Esophagus squamous epithelium (tissue), 5 donors: ENCODE measurements around the gene SCML1. TPM values are rescaled to one million over a fixed set of nuclear protein-coding genes. Genes with fewer than 3 reads are reported as not detected.

Experiments used
- DNase-seq: peaks from one replicate; lab custom pipeline; 2025; lab: John Stamatoyannopoulos, UW
- H3K27ac ChIP-seq, 4 donors: fragments of 200-600 bp; sonication (generic); one replicate each; pipeline ENCODE4 v1.5.1; 2016 to 2019; ENCODE audit warnings: mild to moderate bottlenecking in 1 of 4
- H3K27me3 ChIP-seq, 4 donors: fragments of 200-600 bp; sonication (generic); 1 replicate in 3 of 4; 2 replicates in 1 of 4; pipeline versions ENCODE4 v1.5.1 to v1.6.0; 2017 to 2021; ENCODE audit warnings: antibody characterized with exemption in 1 of 4
- H3K36me3 ChIP-seq, 3 donors: fragments of 200-600 bp; sonication (generic); one replicate each; pipeline ENCODE4 v1.5.1; 2016 to 2019
- H3K4me1 ChIP-seq, 3 donors: fragments of 200-600 bp; sonication (generic); one replicate each; pipeline ENCODE4 v1.5.1; 2017 to 2019
- H3K4me3 ChIP-seq, 4 donors: fragments of 200-600 bp; sonication (generic); 1 replicate in 3 of 4; 2 replicates in 1 of 4; pipeline ENCODE4 v1.5.1; 2016 to 2019; ENCODE audit warnings: mild to moderate bottlenecking in 2 of 4, moderate library complexity in 1 of 4
- H3K9me3 ChIP-seq, 3 donors: fragments of 200-600 bp; sonication (generic); one replicate each; pipeline ENCODE4 v1.5.1; 2016 to 2019
- POLR2A ChIP-seq, 4 donors: fragments of 450-650 bp; IDR thresholded peaks; one replicate each; pipeline ENCODE4 v1.6.1; 2017; ENCODE audit warnings: antibody characterized with exemption in 4 of 4, mild to moderate bottlenecking in 4 of 4, moderate library complexity in 3 of 4
- WGBS, 2 donors: methylation state at CpG; one replicate each; pipeline ENCODE4 v1.1.5; 2018; 5-methylcytosine and 5-hydroxymethylcytosine counted together
- intact Hi-C: fragments of 100-400 bp; cut with DNase I; formaldehyde crosslinking; loops from one replicate; pipeline ENCODE4 v1.15.0; 2022
- total RNA-seq, 4 donors: library from RNA; depleted of rRNA; stranded (reverse); fragments of >200 nt; gene quantifications; one replicate each; pipeline ENCODE4 v1.1.0, GENCODE V29; 2016
- TF ChIP-seq, protein P1 (sequence below), 6 experiments: fragments of 450-650 bp in 4 of 6; fragments of 200-600 bp in 2 of 6; sonication (generic) in 2 of 6; IDR thresholded peaks; one replicate each; pipeline ENCODE4 v1.5.1; 2016 to 2019; ENCODE audit warnings: antibody characterized with exemption in 6 of 6, mild to moderate bottlenecking in 4 of 6, moderate library complexity in 4 of 6
- donor health status: DM: yes; HTN: yes; CAD: no.

The SCML1 gene, protein sequence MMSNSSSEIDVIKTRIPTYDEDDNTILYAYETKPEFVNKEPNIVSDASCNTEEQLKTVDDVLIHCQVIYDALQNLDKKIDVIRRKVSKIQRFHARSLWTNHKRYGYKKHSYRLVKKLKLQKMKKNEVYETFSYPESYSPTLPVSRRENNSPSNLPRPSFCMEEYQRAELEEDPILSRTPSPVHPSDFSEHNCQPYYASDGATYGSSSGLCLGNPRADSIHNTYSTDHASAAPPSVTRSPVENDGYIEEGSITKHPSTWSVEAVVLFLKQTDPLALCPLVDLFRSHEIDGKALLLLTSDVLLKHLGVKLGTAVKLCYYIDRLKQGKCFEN
- total RNA-seq = 10 to 100 TPM in 2 of 4 donors, 1 to 10 TPM in 2; 2.6 to 11.8 (median 7.5) TPM

DNA sequence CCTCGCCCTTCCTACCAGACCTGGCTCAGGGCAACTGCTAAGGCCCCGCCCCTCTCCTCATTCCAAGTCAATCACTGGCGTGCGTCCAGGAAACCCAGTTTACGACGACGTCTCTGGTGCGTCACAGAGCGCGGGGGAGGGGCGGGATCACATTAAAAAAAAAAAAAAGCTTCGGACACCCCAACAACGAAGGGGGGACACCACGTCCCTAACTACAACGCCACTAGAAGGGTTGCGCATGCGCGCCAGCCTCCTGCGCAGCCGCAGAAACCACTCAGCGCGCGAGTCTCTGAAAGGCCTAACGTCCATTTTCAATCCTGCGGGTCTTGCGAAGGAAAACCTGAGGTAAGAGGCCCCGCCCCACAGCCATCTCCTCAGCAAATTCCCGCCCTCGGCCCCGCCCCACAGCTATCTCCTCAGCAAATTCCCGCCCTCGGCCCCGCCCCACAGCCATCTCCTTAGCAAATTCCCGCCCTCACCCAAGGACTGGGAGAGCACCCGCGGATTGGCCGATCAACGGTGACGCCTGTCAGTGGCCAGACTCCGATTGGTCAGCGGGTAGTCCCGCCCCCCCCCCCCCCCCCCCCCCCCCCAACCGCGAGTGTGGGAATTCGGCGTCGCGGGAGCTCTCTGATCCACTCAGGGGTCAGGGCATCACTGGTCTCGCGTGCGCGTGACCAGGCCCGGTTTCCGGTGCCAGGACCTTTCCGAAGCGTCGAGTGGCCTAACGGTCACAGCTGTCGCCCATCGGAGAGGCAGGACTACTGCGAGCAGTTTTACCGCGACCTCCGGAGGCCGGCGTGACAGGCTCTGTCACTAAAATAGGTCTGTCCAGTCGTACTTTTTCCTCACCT, at the start of gene SCML1:
TSS of gene SCML1 (plus strand) at position 638 of the 854 bp plus-strand sequence. CDS start 6,694 bp downstream, outside the sequence.
- Histone ChIP-seq H3K4me3 (peak within 1 kb of the TSS; percentile 42 to 65 (median 62)), H3K36me3 (peaks cover 0 to 3% (median 0%) of the 10 kb centered on the region in 3 donors), H3K9me3 (no peaks in the 10 kb centered on the region), H3K27me3 (no peaks in the 10 kb centered on the region), H3K27ac (peak within 1 kb of the TSS; percentile 87 to 94 (median 92)), H3K4me1 (peaks cover 0 to 15% (median 0%) of the 10 kb centered on the region in 3 donors)
- 52% methylated on average over 18 of the region's 67 CpGs; no CpG with 5 or more reads in 1 of the 2 donors for WGBS, 2 donors
- intact Hi-C loops = no loop called here
- TF ChIP-seq POLR2A (IDR thresholded peaks at IDR 0.05) = peak in 3 of 4 donors; percentile 18 to 63 (median 47)
- TF ChIP-seq, protein P1, sequence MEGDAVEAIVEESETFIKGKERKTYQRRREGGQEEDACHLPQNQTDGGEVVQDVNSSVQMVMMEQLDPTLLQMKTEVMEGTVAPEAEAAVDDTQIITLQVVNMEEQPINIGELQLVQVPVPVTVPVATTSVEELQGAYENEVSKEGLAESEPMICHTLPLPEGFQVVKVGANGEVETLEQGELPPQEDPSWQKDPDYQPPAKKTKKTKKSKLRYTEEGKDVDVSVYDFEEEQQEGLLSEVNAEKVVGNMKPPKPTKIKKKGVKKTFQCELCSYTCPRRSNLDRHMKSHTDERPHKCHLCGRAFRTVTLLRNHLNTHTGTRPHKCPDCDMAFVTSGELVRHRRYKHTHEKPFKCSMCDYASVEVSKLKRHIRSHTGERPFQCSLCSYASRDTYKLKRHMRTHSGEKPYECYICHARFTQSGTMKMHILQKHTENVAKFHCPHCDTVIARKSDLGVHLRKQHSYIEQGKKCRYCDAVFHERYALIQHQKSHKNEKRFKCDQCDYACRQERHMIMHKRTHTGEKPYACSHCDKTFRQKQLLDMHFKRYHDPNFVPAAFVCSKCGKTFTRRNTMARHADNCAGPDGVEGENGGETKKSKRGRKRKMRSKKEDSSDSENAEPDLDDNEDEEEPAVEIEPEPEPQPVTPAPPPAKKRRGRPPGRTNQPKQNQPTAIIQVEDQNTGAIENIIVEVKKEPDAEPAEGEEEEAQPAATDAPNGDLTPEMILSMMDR (IDR thresholded peaks at IDR 0.05) = no peak
- DNase-seq = peak; percentile 72

DNA sequence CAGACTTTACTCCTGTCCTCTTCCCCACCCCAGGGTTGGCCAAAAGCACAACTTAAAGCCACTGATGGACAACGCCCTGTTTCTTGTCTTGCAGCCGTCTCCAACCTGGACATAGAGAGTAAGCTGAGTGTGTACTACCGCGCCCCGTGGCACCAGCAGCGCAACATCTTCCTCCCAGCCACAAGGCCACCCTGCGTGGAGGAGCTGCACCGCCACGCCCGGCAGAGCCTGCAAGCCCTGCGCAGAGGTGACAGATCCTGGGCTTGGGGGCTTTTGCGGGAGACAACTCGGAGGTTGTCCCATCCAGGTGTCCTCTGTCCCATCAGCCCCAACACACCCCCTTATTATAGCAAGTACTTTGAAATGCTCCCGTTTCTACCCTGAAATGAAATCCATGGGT, 49.6 kb upstream of the SCML1 start:
- Histone ChIP-seq H3K36me3 (no peaks in the 10 kb centered on the region), H3K27ac (no peak overlapping the region), H3K27me3 (no peaks in the 10 kb centered on the region), H3K4me3 (no peak overlapping the region), H3K4me1 (peaks cover 0 to 4% (median 0%) of the 10 kb centered on the region in 3 donors), H3K9me3 (no peaks in the 10 kb centered on the region)
- 89 to 95% methylated on average over 2 to 11 of the region's 14 CpGs for WGBS, 2 donors
- DNase-seq = no peak
- no peak for TF ChIP-seq POLR2A (IDR thresholded peaks at IDR 0.05)
- TF ChIP-seq, protein P1 (IDR thresholded peaks at IDR 0.05) = no peak
- intact Hi-C loops = no loop called here

DNA sequence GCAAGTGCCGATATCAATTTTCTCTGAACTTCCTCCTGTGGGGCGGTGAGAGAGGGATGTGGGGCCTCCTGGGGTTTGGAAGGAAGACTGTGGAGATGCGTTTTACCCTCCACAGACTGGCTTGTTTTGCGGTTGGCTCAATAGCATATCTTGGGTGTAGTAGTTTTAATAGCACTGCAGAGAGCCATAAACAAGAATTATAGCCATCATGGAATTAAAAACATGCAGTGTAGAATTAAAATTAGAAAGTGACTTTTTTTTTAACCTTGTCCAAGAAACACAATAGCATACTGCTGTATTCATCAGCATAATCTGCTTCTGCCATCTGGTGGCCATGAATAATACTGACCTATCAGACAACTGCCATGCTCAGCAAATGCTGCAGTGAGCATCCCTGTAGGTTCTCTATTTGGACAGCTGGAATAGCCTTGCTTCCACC, 47.3 kb upstream of the SCML1 start:
- intact Hi-C loops = loop anchor here (5.0 kb wide), 1 partner anchor 448 kb away; no protein-coding TSS in a partner anchor
- no peaks in the 10 kb centered on the region for H3K9me3 ChIP-seq
- no peak for DNase-seq
- no peak overlapping the region for H3K27ac ChIP-seq
- WGBS, 2 donors = 41 to 46% methylated on average over 3 to 4 of the region's 4 CpGs
- H3K4me3 ChIP-seq = no peak overlapping the region
- H3K27me3 ChIP-seq = no peaks in the 10 kb centered on the region
- no peak for TF ChIP-seq POLR2A (IDR thresholded peaks at IDR 0.05)
- TF ChIP-seq, protein P1 (IDR thresholded peaks at IDR 0.05) = peak in 5 of 6 experiments; percentile 58 to 69 (median 65)
- peaks cover 0 to 4% (median 0%) of the 10 kb centered on the region in 3 donors for H3K4me1 ChIP-seq
- no peaks in the 10 kb centered on the region for H3K36me3 ChIP-seq

DNA sequence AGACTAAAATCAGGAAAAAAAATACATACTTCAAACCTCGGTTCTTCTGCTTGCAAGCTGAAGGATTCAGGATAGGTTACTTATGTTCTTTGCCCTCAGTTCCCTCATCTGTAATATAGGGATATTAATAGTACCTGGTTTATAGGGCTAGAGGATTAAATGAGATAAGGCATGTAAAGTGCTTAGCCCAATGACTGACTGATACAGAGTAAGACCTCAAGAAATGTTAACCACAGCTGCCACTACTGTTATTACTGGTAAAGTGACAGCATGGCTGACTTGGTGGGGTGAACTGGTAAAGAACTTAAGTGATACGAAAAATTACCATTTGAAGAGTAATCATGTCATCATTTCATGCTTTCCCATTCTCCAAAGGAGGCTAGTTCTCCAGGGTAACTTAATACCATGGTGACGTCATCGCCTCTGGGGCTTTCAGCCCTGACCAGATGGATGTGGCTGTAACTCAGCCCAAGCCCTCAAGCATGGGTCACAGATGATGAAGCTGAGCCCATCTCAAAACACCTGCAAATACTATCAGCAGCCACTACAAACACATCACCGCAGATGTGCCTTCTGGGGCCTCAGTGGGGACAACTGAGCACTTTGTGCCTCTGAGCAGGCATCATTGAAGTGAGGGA, 44.5 kb upstream of the SCML1 start:
- Histone ChIP-seq H3K27ac (no peak overlapping the region), H3K36me3 (no peaks in the 10 kb centered on the region), H3K4me1 (peaks cover 0 to 4% (median 0%) of the 10 kb centered on the region in 3 donors), H3K27me3 (no peaks in the 10 kb centered on the region), H3K4me3 (no peak overlapping the region), H3K9me3 (no peaks in the 10 kb centered on the region)
- intact Hi-C loops = loop anchor here (5.0 kb wide), 1 partner anchor 451 kb away; no protein-coding TSS in a partner anchor
- WGBS, 2 donors = 58 to 78% methylated on average over 4 to 5 of the region's 5 CpGs
- DNase-seq = no peak
- no peak for TF ChIP-seq POLR2A (IDR thresholded peaks at IDR 0.05)
- TF ChIP-seq, protein P1 (IDR thresholded peaks at IDR 0.05) = no peak
